ENCODE data around the gene MYEF2.

DNA sequence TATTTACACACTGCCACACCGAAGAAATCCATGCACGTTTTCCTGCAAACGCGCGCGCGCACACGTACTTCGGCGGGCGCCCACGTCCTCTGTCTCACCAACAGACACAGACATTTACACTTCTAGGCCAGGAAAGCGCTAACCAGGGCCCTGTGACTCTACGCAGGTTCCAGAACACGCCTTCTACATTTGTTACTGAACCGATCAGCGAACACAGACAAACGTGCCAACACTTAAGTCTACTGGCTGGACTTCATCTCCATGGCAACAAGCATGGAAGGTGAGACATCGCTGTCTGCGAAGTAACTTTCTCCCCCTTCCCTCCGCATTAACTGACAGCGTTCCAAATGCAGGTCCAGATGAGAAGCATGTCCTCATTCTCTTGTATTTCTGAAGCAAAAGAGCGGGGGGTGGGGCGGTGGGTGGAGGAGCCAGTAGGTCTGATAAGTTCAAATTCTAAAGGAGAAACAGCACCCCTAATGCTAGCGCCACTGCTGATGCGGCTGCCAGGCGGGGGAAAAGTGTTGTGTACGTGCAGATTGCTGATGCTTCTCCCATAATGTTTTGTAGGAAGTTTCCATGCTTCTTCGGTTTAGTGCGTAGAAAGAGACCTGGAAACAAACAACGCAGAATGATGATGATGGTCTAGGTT is 13.6 kb upstream of the MYEF2 start, which contains the start of gene CTXN2:
- TF ChIP-seq, protein P1, sequence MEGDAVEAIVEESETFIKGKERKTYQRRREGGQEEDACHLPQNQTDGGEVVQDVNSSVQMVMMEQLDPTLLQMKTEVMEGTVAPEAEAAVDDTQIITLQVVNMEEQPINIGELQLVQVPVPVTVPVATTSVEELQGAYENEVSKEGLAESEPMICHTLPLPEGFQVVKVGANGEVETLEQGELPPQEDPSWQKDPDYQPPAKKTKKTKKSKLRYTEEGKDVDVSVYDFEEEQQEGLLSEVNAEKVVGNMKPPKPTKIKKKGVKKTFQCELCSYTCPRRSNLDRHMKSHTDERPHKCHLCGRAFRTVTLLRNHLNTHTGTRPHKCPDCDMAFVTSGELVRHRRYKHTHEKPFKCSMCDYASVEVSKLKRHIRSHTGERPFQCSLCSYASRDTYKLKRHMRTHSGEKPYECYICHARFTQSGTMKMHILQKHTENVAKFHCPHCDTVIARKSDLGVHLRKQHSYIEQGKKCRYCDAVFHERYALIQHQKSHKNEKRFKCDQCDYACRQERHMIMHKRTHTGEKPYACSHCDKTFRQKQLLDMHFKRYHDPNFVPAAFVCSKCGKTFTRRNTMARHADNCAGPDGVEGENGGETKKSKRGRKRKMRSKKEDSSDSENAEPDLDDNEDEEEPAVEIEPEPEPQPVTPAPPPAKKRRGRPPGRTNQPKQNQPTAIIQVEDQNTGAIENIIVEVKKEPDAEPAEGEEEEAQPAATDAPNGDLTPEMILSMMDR (IDR thresholded peaks at IDR 0.05): no peak
- no peak for TF ChIP-seq POLR2AphosphoS5 (IDR thresholded peaks at IDR 0.05)
